Measurements from ENCODE around the gene TRPC6.
"Not testable (repeated sequence)": the region's sequence is repeated elsewhere in the genome, so short reads cannot be mapped to it uniquely, and the experiment has no call there.

The TRPC6 gene

DNA sequence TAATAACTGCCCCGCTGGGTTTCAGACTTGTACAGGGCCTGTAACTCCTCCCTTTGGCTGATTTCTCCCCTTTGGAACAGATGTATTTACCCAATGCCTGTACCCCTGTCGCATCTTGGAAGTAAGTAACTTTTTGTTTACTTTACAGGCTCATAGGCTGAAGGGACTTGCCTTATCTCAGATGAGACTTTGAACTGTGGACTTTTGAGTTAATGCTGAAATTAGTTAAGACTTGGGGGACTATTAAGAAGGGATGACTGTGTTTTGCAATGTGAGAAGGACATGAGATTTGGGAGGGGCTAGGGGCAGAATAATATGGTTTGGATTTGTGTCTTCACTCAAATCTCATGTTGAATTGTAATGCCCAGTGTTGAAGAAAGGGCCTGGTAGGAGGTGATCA lies 62.0 kb downstream of the TRPC6 start:
- no peak for DNase-seq

DNA sequence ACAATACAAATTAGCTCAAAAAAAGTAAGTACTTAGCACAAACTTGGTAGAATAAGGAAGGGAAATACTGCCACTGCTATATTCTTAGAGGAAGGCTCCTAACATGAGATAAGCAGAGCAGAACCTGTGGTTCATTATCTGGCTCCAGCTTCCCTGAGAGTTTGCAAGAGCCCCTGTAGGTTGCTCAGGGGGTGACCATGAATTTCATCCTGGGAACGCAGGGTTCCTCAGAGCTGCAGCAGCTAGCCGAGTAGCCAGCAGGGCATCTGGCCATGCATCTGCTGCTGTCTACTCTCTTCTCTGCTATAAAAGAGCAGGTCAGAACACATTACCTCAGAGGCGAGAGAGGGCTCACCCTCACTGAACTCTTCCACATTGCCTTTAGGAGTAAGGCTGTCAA lies 67.3 kb downstream of the TRPC6 start:
- DNase-seq = no peak

DNA sequence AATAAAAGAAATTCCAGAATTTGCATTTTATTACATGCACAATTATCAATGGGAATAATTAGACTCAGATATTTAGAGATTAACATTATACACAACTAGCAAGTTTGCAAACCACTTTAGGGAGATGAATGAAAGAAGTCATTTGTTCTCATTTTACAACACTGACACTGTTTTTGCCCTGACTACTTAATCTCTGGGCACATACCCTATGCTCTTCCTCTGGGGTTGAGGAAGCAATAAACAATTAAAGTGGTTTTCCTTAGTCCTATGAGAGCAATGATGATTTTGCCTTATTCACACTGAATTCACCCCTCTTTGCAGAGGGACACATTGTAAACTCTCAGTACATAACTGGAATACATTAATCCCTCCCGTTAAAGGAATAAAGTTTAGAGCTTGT lies 72.7 kb downstream of the TRPC6 start:
- DNase-seq = no peak

DNA sequence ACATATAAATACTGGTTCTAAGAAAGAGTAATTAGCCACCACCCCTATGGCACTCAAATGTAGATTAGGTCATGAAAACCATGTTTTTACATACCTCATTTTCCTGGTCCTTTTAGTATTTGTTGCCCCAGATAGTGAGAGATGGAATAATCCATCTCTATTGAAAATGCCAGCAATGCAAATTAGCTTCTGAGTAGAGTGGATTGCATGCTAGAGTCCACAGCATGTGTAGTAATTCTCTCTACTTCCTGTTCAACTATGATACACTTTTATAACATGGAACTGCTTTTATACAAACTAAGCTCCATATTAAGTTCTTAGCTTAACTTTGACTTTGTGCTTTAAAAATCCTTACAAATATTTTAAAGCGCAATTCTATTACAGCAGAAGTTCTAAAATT lies 73.2 kb downstream of the TRPC6 start:
- no peak for DNase-seq

DNA sequence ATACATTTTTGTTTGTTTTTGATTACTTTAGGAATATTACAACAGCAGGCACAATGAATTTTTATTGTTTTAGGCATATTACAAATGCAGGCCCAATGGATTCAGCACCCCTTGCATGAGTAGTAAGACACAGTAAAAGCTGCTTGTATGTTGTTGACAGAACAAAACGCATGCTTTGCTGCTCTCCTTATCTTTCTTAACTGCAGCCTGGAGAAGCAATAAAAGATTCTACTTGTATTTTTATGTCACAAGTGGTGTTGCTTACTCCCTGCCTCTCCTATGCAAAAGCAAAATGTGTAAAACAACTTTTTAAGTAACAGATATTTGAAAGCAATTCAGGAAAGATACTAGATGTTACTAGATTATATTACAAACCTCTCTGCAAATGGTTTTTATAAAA lies 73.9 kb downstream of the TRPC6 start:
- no peak for DNase-seq

DNA sequence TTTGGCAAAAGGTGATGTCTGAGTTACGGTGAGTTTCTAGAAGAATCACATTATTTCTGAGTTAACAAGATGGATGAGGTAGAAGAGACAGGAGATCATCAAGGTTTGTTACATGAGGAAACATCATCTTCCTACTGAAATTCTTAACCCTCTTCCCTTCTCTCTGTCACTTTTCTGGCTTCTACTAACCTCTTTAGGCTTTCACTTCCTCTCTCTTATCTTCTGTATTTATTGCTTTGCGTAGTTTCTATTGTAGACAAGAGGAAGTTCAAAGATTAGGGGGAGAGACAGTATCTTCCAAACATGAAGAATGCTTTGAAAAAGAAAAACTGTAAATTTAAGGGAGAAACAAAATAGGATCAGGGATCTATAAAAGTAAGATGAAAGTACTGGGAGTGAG lies 75.4 kb downstream of the TRPC6 start:
- no peak for DNase-seq

DNA sequence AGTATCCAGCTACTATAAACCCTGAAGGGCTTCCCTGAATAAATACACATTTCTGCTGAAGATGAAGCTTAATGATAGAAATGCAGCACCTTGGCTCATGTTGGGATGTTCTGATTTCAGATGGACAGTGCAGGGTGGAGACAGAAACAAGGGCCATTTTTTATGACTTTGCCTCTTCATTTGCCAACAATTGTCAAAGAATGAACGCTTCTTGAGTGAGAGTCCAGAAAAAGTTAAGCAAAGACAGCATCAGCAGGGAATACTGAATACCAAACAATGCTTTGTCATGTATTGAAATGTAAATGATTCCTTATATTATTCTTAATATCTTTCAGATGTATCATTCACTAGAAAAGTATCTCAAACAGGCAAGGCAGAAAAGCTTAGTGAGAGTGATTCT lies 84.9 kb downstream of the TRPC6 start:
- no peak for DNase-seq

DNA sequence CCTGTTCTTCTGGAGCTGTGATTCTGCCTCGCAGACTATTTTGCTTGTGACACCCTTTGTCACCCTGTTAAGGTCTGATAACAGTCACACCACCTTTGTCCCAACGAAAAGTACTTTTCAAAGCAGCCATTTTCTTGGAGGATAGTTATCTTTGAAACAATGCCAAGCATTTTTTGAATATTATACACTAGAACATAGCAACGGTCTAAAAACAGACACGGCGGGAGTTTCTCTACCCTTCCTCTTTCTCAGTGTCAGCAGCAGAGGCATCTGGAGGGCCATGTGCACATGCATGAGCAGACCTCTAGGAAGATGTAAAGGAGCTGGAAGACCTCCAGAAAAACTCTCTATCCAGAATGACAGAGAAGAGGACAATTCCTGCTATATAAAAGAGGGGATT lies 86.5 kb downstream of the TRPC6 start:
- no peak for DNase-seq

DNA sequence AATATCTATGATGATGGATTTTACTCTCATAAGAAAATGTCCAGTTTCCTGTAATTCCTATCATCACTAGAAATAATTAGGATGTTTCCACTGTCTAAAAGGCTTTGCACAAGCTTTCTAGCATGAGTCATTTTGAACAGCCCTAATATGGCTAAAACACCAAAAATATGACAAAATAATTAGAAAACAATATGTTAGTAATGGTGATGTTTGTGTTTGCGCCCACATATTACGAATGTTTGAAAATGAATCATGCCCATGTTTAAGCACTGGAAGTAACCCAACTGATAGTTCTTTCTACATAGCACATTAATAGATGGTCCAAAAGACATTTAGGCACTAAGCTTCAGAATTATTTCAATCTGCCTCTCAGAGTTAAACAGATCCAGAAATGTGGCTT lies 96.0 kb downstream of the TRPC6 start:
- DNase-seq = no peak

DNA sequence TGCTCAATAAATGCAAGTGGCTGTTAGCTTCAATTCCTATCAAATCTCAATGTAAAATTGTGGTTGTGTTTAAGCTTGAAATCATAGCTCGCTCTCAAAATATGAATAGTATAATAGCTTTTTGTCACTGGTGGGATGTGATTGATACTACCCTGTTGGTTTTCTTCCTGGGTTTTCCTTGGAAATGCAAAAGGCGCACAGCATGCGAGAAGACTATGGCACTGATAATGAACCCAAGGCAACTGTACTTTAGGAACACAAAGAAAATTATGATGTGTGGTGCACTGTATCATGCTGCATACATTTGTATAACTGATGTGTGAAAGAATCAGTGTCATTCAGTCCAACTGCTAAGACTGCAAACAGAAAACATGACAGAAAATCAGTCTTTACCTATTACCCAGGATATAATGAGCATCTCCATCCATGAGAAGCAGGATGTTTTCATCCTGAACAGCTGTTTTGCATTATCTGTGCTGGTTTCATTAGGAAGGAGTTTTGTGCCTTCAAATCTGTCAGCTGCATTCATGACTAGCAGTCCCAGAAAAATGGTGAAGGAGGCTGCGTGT lies 101.2 kb downstream of the TRPC6 start:
- DNase-seq = no peak

DNA sequence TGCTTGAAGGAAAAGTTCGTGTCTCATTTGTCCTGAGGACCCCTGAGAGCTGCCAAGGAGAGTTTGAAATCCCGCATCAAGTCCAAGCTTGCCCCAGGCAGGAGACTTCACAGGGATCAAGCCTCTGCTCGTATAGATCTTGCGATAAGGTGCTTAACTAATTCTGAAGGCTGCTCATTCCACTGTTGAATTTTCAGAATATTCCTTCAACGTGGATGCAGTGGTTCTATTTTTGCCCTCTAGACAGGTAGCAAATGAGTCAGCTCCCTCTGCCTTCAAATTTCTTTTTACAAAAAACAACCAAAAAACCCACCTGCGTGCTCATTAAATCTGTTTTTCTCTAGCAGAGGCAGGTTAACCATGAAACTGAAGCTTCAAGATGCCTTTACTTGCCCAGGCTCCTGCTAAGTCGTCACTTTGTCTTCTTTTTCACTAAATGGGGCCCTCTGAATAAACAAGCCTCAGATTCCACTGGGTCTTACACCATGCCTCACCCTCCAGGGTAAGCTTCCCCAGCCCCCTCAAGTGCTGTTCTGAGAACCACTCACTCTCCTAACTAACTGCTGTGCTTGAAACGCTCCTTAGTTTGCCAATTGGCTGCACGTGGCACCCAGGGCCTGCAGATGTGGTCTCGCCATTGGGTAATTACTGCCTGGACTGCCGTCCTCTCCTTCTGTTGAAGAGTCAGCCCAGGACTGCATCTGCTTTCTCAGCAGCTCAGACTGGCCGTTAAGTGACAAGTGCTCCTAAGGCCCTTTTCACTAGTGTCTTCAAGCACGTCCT lies 105.0 kb downstream of the TRPC6 start:
- no peak for DNase-seq

DNA sequence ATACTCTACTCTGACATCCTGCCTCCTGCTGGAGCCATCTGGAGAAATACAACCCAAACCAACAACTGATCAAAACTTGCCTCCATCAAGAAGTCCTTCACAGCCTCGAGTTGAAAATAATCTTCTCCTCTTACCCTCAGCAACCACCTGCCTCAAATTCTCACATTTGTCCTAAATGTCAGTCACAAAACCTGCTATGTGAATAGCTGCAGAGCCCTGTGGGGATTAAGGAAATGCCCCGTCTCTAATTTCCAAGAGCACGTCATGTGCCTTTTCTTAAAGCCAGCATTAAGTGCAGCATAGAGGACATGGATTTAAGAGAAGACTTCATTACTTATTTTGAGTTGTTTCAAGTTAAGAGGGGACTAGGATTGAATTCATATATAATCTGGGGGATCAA lies 105.9 kb downstream of the TRPC6 start:
- DNase-seq = no peak

DNA sequence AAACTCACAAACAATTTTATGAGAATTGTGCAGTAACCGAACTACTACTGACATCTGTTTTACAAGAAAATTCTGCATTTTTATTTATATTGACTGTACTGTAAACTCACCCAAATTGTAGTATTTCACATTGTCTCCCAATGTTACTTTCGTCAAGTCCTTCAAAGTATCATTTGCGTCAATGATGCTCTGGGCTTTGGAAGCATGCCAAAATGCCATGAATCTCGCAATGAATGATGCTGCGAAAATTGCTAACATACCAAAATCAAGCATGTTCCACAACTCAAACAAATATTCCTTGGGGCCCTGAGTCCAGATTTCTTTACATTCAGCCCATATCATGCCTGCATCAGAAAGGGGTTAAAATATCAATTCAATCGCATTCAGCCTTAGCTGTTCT lies 107.6 kb downstream of the TRPC6 start:
- no peak for DNase-seq

DNA sequence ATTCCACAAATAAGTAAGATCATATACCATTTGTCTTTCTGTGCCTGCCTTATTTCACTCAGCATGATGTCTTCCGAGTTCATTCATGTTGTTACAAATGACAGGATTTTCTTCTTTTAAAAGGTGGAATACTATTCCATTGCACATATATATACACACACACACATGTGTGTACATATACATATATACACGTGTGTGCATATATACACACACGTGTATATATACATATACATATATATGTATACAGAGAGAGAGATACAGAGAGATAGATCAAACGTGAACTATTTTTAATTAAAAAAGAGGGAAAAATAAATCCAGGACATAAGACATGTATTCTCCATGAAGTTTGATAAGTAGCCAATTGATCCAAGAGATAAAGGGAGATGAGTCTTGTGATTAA lies 108.1 kb downstream of the TRPC6 start:
- no peak for DNase-seq

DNA sequence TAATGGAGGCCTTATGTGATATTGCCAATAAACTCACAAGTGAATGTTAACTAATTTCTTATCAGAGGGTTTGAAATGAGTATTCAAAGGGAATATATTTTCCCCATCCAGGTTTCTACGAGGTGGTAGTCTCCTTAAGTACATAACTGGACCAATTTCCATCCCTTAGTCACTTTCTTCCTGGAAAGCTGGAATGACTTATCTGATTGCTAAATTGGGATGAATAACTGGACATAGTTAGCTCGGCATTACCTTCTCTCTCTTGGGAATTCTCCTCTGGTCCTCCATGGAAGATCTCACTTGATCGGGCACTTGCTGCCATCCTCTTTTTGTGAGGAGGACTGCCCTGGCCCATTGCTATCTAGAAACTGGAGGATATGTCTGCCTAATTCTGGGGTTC lies 109.1 kb downstream of the TRPC6 start:
- DNase-seq = no peak

DNA sequence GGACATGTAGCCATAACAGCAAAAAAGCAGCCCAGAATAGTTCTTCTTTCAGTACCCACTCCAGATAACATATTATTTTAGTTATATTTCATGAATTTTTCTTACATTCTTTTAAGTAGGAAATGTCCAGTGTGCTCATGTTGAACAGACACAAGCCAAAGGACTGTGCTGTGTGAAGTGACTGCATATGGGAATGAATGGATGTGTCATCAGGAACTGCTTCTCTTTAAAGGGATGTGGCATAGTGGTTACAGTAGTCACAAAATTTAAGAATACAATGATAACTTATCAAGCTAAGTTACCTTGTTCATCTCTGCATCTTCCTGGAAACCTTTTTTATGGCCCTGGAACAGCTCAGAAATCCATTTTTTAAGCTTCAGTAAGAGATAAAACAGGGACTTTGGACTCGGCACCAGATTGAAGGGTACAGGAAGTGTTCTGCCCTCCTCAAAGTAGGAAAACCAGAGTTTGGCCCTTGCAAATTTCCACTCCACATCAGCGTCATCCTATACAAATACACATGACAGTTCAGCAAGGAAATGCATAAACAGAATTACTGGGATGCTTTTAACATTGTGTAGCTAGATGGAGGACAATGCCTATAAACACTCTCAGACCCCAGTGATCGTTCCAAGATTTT lies 112.8 kb downstream of the TRPC6 start:
- no peak for DNase-seq

DNA sequence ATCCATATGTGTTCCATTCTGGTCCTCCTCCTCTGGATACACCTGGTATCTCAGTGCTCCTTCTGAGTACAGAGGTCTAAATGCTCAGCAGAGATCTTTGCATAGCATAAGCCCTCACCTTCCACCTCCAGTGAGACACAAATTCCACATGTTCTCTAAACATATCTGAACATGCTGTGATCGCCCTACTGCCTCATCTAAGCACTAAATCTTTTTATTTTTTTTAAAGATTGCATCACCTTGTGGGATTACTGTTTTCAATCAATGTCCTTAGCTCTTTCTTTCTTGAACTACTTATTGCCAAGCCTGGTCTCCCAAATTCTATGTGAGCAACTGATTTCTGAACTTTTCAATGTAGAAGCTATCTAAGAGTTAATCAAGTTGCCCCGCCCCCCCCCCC lies 113.4 kb downstream of the TRPC6 start:
- no peak for DNase-seq

DNA sequence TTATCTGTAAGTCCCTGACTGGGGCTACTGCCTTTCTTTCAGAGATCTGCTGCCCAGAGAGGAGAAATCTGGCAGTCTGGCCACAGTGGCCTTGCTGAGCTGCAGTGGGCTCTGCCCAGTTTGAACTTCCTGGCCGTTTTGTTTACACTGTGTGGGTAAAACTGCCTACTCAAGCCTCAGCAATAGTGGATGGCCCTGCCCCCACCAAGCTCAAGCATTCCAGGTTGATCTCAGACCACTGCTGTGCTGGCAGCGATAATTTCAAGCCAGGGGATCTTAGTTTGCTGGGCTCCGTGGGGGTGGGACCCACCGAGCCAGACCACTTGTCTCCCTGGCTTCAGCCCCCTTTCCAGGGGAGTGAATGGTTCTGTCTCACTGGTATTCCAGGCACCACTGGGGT lies 117.5 kb downstream of the TRPC6 start:
- DNase-seq = no peak

DNA sequence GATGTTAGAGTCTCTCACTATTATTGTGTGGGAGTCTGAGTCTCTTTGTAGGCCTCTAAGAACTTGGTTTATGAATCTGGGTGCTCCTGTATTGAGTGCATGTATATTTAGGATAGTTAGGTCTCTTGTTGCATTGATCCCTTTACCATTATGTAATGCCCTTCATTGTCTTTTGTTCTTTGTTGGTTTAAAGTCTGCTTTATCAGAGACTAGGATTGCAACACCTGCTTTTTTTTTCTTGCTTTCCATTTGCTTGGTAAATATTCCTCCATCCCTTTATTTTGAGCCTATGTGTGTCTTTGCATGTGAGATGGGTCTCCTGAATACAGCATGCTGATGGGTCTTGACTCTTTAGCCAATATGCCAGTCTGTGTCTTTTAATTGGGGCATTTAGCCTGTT lies 119.4 kb downstream of the TRPC6 start:
- DNase-seq = not testable (repeated sequence)

DNA sequence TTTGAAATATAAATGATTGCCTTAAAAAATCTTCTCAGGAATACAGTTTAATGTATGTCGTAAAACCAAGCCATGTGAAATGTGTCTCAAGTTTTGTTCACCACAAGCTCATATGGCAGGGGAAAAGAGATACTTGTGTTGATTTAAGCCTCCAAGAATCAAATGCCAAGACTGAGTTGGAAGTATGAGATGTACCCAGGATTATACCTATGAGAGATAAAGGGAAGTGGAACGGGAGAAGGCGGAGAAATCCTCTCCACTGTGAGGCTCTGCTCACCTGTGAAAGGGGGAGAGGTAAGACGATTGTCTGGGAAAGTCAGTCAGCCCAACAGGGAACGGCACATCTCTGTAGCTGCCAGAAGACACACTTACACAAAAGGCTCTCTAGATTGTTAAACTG lies 124.8 kb downstream of the TRPC6 start:
- DNase-seq = no peak

DNA sequence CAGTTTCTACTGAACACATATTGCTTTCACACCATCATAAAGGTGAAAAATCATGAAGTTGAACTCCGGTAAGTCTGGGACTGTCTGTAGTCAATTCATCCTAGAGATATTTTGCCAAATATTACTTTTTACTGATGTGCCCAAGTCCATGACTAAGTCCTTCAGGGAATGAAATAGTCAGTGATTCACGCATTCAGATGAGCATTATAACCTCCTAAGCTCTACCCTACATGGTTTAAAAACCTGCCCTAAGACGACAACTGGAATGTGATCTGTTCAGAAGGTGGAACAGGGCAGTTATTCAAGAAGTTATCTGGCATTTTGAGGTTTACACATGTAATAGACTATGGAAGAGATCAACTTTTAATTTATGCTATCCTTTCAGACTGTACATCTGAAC lies 125.6 kb downstream of the TRPC6 start:
- DNase-seq = no peak

DNA sequence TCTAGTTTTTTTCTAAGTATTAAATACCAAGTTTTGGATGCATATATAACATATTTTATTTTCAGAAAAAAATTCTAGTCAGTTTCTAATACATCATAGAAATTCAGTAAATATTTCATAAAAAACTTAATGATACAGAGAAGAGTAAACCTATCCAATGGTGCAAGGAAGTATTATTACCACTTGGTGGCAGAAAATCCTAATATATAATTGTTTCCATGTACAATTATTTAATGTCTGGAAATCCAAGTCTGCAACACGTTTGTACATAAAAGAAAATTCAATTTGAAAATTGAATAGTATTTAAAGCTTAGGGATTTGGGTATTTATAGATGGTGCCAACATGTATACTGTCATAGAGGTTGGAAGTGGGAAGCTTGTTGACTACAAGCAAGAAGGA lies 127.0 kb downstream of the TRPC6 start:
- no peak for DNase-seq

DNA sequence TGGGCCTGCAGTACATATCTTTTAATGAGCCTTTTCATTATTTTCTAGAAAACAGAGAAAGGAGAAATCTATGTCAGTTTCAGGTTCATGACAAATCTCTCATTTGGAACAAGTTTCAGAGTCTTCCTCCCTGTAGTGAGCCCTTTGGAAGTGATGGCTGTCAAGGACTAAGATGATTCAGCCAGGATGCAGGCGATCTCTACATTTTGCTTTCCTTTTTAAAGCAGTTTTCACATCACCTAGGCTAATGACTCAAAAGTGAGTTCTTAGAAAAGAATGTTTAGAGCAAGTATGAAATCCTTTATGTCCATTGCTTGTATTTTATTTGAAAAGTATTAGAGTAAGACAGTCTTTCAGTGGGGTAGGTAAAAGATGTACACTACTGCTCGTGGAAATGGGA lies 130.1 kb downstream of the TRPC6 start:
- no peak for DNase-seq

DNA sequence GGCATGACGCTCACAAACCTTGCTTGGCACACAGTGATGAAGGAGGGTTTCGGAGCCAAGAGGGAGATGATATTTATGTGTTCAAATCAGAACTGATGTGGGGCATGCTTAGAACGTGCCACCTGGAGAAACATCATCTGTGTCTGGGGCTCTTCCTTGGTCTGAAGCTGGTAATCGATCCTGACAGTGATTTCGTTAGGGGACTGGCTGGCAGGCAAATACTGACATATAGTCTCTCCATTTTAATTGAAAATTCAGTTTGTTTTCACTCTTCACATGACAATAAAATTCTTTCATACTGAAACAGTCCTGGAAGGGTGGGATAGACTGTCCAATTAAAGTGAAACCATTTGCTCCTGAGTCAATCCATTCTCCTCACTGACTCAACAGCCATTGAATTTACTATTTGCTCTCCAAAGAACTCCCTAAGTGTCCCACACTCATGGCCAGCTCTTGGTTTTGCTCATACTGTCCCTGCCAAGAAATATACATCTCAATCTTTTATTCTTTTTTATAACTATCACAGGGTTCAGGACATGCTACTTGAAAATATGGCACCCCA lies 134.8 kb downstream of the TRPC6 start:
- DNase-seq = no peak
